Endothelial cell of umbilical vein (primary cell): ENCODE results near the gene SPRR3. TPM values are rescaled to one million over a fixed set of nuclear protein-coding genes. Genes with fewer than 3 reads are reported as not detected.

Experiments used
- BruUV-seq: library from RNA; stranded (reverse); fragments of 400-500 nt; replicated peaks from 2 replicates; lab custom pipeline; 2021; lab: Mats Ljungman, UMichigan
- CTCF ChIA-PET: fragments of 300-600, 350-600 bp; sonication (Branson Sonifier 250); formaldehyde crosslinking; loops from one replicate; lab custom pipeline; 2021; ENCODE audit warnings: antibody characterized with exemption, inconsistent platforms; lab: Charles Lee
- POLR2A ChIA-PET: fragments of 300-600, 350-600 bp; sonication (Branson Sonifier 250); formaldehyde crosslinking; loops from one replicate; lab custom pipeline; 2021; ENCODE audit warnings: antibody characterized with exemption, inconsistent platforms; lab: Charles Lee
- DNase-seq: peaks from one replicate; pipeline ENCODE4 v3.0.0-alpha.2; 2011; ENCODE audit warnings: low read depth, low spot score
- FAIRE-seq: peaks from 2 replicates; lab custom pipeline; 2011; peaks lifted over from hg19 to GRCh38; lab: Jason Lieb, UNC
- H2AFZ ChIP-seq: 2 replicates; pipeline ENCODE4 v1.6.0; 2012; ENCODE audit warnings: low read depth, low read length, control low read depth, inconsistent platforms
- H3K27ac ChIP-seq: 2 replicates; pipeline ENCODE4 v1.5.1; 2011; ENCODE audit warnings: low read depth, mild to moderate bottlenecking, control low read depth, low read length, moderate library complexity; ENCODE audit not compliant: insufficient read depth
- H3K27me3 ChIP-seq, 2 experiments: 2 replicates each; pipeline versions ENCODE4 v1.6.0 to v1.6.1; 2011; ENCODE audit warnings: low read length in 2 of 2, mixed read lengths in 1 of 2; ENCODE audit not compliant: control insufficient read depth in 2 of 2, insufficient read depth in 2 of 2
- H3K36me3 ChIP-seq, 2 experiments: 2 replicates in 1 of 2; 3 replicates in 1 of 2; pipeline ENCODE4 v1.5.1; 2011; ENCODE audit warnings: low read length in 2 of 2, mild to moderate bottlenecking in 1 of 2, moderate library complexity in 1 of 2; ENCODE audit not compliant: control insufficient read depth in 2 of 2, insufficient read depth in 2 of 2; ENCODE audit errors: extremely low read depth in 1 of 2
- H3K4me1 ChIP-seq: 3 replicates; pipeline ENCODE4 v1.5.1; 2011; ENCODE audit warnings: mild to moderate bottlenecking, low read length; ENCODE audit not compliant: control insufficient read depth, insufficient read depth; ENCODE audit errors: extremely low read depth
- H3K4me2 ChIP-seq: 2 replicates; pipeline ENCODE4 v1.6.1; 2011; ENCODE audit warnings: low read length, control low read depth, mixed read lengths; ENCODE audit not compliant: insufficient read depth
- H3K4me3 ChIP-seq, 3 experiments: fragments of 200-600 bp in 1 of 3; sonication (generic), shearing (Covaris generic) in 1 of 3; replicated peaks in 1 of 3; 2 replicates each; pipeline ENCODE4 v1.5.1; 2011 to 2016; ENCODE audit warnings: control low read depth in 3 of 3, low read length in 3 of 3, mild to moderate bottlenecking in 2 of 3, inconsistent platforms in 1 of 3, low read depth in 1 of 3, moderate library complexity in 1 of 3; ENCODE audit not compliant: insufficient read depth in 1 of 3
- H3K79me2 ChIP-seq: 2 replicates; pipeline ENCODE4 v1.6.0; 2012; ENCODE audit warnings: low read length, inconsistent platforms; ENCODE audit not compliant: control insufficient read depth, insufficient read depth
- H3K9ac ChIP-seq: replicated peaks from 2 replicates; pipeline ENCODE3; 2011; ENCODE audit warnings: low read length, control low read depth; ENCODE audit not compliant: insufficient read depth; ENCODE audit errors: extremely low read depth
- H3K9me1 ChIP-seq: replicated peaks from 3 replicates; pipeline ENCODE4 v1.6.0; 2011; ENCODE audit warnings: mild to moderate bottlenecking, low read length; ENCODE audit not compliant: control insufficient read depth, insufficient read depth; ENCODE audit errors: extremely low read depth
- H3K9me3 ChIP-seq: replicated peaks from 2 replicates; pipeline ENCODE4 v1.5.1; 2012; ENCODE audit warnings: low read length, inconsistent platforms; ENCODE audit not compliant: control insufficient read depth, insufficient read depth
- H4K20me1 ChIP-seq: replicated peaks from 2 replicates; pipeline ENCODE3; 2011; ENCODE audit warnings: mild to moderate bottlenecking, low read length; ENCODE audit not compliant: control insufficient read depth, insufficient read depth; ENCODE audit errors: extremely low read depth
- EZH2 ChIP-seq: IDR thresholded peaks from 2 replicates; pipeline ENCODE4 v1.6.1; 2012; ENCODE audit warnings: borderline replicate concordance, low read depth, mild to moderate bottlenecking, moderate library complexity, low read length, inconsistent platforms; ENCODE audit not compliant: severe bottlenecking
- FOS ChIP-seq: IDR thresholded peaks from 2 replicates; pipeline ENCODE4 v1.6.1; 2011; ENCODE audit warnings: mild to moderate bottlenecking, low read length, moderate library complexity, borderline replicate concordance; ENCODE audit not compliant: insufficient read depth
- GATA2 ChIP-seq: IDR thresholded peaks from 2 replicates; pipeline ENCODE4 v1.7.0; 2011; ENCODE audit warnings: low read depth, mild to moderate bottlenecking, moderate library complexity, mixed read lengths, low read length; ENCODE audit not compliant: insufficient read length, insufficient read depth
- JUN ChIP-seq: IDR thresholded peaks from 2 replicates; pipeline ENCODE4 v1.6.1; 2011; ENCODE audit warnings: borderline replicate concordance, low read depth; ENCODE audit not compliant: insufficient read length, insufficient read depth
- MYC ChIP-seq: IDR thresholded peaks from one replicate; pipeline ENCODE4 v1.6.1; 2011; ENCODE audit warnings: mild to moderate bottlenecking, low read depth, low read length
- POLR2A ChIP-seq: IDR thresholded peaks from 2 replicates; pipeline ENCODE4 v1.6.1; 2012; ENCODE audit warnings: low read depth, mild to moderate bottlenecking, control low read depth, low read length
- POLR2AphosphoS5 ChIP-seq: IDR thresholded peaks from 2 replicates; pipeline ENCODE4 v1.6.1; 2012; ENCODE audit warnings: low read depth, mild to moderate bottlenecking, control low read depth, low read length, moderate library complexity; ENCODE audit not compliant: insufficient read depth
- dilution Hi-C: fragments of 300-500 bp; cut with MboI; formaldehyde crosslinking; loops from one replicate; pipeline ENCODE4 v1.15.0; 2019; ENCODE audit warnings: low sequenced_read_pairs; ENCODE audit not compliant: extremely low pct_ligation_motif_present
- intact Hi-C: fragments of 100-400 bp; cut with micrococcal nuclease; formaldehyde crosslinking; loops from one replicate; pipeline ENCODE4 v1.10.0; 2022
- polyA plus RNA-seq, 4 experiments: library from polyadenylated mRNA; depleted of rRNA in 3 of 4; stranded (reverse) in 3 of 4; unstranded in 1 of 4; fragments of >200 nt; gene quantifications; 2 replicates each; pipeline versions ENCODE4 v1.2.1 to v1.2.3, GENCODE V29; 2011 to 2012; ENCODE audit warnings: missing spikeins in 1 of 4
- total RNA-seq: library from RNA; stranded (reverse); gene quantifications from 2 replicates; pipeline ENCODE4 v1.2.3, GENCODE V29; 2021
- TF ChIP-seq, protein P1 (sequence below), 2 donors: IDR thresholded peaks; 1 replicate in 1 of 2; 2 replicates in 1 of 2; pipeline ENCODE4 v1.5.1; 2011; ENCODE audit warnings: low read length in 2 of 2, mild to moderate bottlenecking in 2 of 2, moderate library complexity in 2 of 2, control low read depth in 1 of 2, inconsistent platforms in 1 of 2, low read depth in 1 of 2; ENCODE audit not compliant: insufficient read depth in 1 of 2; ENCODE audit errors: extremely low read depth in 1 of 2
- TF ChIP-seq, protein P2 (sequence below): IDR thresholded peaks from 2 replicates; pipeline ENCODE4 v1.6.1; 2011; ENCODE audit not compliant: insufficient read depth, insufficient read length

SPRR3 gene
- total and polyA plus RNA-seq, 2 donors (not counting 3 experiments of a cell fraction or from before 2014, with no cell fraction given): not detected

DNA sequence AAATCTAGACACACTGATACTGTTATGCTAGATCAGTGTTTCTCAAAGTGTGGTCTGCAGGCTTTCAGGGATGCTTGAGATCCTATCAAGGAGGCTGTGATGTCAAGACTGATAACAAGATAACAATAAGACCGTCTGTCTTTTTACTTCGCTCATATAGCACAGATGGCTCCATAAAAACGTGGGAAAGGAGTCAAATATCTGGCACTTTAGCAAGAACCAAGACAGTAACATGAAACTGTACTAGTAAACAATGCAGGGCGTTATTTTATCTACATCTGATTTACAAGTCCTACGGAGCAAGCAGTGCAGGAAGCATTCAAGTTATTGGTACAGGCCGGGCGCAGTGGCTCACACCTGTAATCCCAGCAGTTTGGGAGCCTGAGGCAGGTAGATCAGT lies 3.6 kb upstream of the SPRR3 start:
- Histone ChIP-seq H3K4me3 (no peak overlapping the region), H3K36me3 (no peaks in the 10 kb centered on the region), H3K9me3 (no peaks in the 10 kb centered on the region), H3K4me1 (no peaks in the 10 kb centered on the region), H3K27me3 (no peaks in the 10 kb centered on the region), H3K4me2 (no peak overlapping the region), H3K79me2 (no peaks in the 10 kb centered on the region), H3K9me1 (no peaks in the 10 kb centered on the region), H2AFZ (no peak overlapping the region), H3K27ac (no peak overlapping the region), H3K9ac (no peak overlapping the region), H4K20me1 (no peaks in the 10 kb centered on the region)
- ChIA-PET CTCF (no interaction called here), POLR2A (no interaction called here)
- TF ChIP-seq MYC (no peak), POLR2A (no peak), EZH2 (no peak), GATA2 (no peak), JUN (no peak), POLR2AphosphoS5 (no peak), FOS (no peak)
- TF ChIP-seq, protein P1, sequence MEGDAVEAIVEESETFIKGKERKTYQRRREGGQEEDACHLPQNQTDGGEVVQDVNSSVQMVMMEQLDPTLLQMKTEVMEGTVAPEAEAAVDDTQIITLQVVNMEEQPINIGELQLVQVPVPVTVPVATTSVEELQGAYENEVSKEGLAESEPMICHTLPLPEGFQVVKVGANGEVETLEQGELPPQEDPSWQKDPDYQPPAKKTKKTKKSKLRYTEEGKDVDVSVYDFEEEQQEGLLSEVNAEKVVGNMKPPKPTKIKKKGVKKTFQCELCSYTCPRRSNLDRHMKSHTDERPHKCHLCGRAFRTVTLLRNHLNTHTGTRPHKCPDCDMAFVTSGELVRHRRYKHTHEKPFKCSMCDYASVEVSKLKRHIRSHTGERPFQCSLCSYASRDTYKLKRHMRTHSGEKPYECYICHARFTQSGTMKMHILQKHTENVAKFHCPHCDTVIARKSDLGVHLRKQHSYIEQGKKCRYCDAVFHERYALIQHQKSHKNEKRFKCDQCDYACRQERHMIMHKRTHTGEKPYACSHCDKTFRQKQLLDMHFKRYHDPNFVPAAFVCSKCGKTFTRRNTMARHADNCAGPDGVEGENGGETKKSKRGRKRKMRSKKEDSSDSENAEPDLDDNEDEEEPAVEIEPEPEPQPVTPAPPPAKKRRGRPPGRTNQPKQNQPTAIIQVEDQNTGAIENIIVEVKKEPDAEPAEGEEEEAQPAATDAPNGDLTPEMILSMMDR (IDR thresholded peaks at IDR 0.05; ENCODE audit: extremely low read depth in 1 of 2, insufficient read depth in 1 of 2, low read depth in 1 of 2, low read length in 2 of 2): no peak
- TF ChIP-seq, protein P2, sequence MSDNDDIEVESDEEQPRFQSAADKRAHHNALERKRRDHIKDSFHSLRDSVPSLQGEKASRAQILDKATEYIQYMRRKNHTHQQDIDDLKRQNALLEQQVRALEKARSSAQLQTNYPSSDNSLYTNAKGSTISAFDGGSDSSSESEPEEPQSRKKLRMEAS: no peak
- no TSS peak for BruUV-seq
- no peak for DNase-seq
- dilution Hi-C loops (no loop called here), intact Hi-C loops (no loop called here)
- FAIRE-seq: no peak
